Measurements from ENCODE around the gene TCEANC2. TPM values are rescaled to one million over a fixed set of nuclear protein-coding genes. Genes with fewer than 3 reads are reported as not detected.
A peak's percentile ranks its signal among the peaks of the same experiment; 100 is the strongest.
"Not testable (repeated sequence)": the region's sequence is repeated elsewhere in the genome, so short reads cannot be mapped to it uniquely, and the experiment has no call there.

TCEANC2 gene
- total and polyA plus RNA-seq, 2 donors (not counting 1 experiment from before 2014, with no cell fraction given): 3.0 to 4.0 TPM

DNA sequence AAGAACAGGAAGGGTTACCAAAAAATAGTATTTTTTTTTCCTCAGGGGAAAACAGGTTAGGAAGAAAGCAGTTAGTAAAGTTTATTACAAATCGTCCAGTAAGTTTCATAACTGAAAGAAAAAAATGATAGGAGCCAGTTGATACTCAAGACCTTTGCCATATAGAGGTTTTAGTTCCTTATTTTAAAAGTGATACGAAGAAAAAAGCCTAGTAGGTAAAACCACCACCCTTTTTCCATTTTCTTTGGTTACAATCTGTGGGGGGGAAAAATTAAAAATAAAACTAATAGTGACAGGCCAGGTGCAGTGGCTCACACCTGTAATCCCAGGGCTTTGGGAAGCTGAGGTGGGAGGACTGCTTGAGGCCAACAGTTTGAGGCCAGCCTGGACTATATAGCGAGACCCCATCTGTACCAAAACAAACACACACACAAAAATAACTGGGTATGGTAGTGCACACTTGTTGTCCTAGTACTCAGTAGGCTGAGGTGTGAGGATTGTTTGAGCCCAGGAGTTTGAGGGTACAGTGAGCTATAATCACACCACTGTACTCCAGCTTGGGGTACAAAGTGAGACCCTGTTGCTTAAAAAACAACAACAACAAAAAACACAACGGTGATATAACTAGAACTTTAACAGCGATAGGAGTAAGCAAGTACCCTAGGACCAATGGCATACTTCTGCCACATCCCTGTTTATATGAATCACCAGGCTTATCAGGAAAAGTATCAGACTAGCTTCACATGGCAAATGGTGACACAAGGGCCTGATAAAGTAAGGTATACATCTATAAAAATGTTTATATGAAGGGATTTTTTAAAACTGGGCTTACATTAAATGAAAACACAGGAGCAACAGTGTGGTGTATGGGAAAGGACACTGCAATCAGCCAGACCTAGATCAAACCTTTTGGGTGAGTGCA lies 5.8 kb upstream of the TCEANC2 start:
- no peak overlapping the region for H3K4me3 ChIP-seq (replicated peaks in 1 of 4; ENCODE audit: control extremely low read depth in 1 of 4, insufficient read depth in 1 of 4, low read depth in 3 of 4, low read length in 4 of 4)

DNA sequence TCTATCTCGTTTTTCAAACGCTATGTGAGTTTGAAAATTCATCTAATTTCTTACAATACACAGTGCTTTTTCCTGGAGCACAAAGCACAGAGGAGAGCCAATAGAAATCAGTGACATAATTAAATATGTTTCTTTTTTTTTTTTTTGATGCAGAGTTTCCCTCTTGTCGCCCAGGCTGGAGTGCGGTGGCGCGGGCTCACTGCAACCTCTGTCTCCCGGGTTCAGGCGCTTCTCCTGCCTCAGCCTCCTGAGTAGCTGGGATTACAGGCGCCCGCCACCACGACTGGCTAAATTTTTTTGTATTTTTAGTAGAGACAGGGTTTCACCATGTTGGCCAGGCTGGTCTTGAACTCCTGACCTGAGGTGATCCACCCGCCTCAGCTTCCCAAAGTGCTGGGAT lies 3.0 kb upstream of the TCEANC2 start:
- not testable (repeated sequence) for H2AFZ ChIP-seq (ENCODE audit: low read length); H3K4me1 ChIP-seq (ENCODE audit: control insufficient read depth, extremely low read depth, insufficient read depth, low read length); H3K9me3 ChIP-seq (ENCODE audit: control insufficient read depth, insufficient read depth, low read depth, low read length); H3K4me3 ChIP-seq (replicated peaks in 1 of 4; ENCODE audit: control extremely low read depth in 1 of 4, insufficient read depth in 1 of 4, low read depth in 3 of 4, low read length in 4 of 4); H3K27ac ChIP-seq (ENCODE audit: insufficient read depth, low read length); H3K9ac ChIP-seq (ENCODE audit: insufficient read depth, low read length); H3K27me3 ChIP-seq (ENCODE audit: control insufficient read depth, insufficient read depth, low read length); DNase-seq (ENCODE audit: low read depth in 2 of 2); H4K20me1 ChIP-seq (ENCODE audit: control insufficient read depth, extremely low read depth, insufficient read depth, low read length); H3K4me2 ChIP-seq (ENCODE audit: extremely low read depth, insufficient read depth, low read length); H3K36me3 ChIP-seq (ENCODE audit: control insufficient read depth, insufficient read depth, low read length)
- H3K79me2 ChIP-seq (ENCODE audit: control insufficient read depth, insufficient read depth, low read length): peaks cover 56% of the 10 kb centered on the region

More for the DNA sequence above, 5.8 kb upstream of the TCEANC2 start:
- TF ChIP-seq EZH2 (IDR thresholded peaks at IDR 0.05; ENCODE audit: low read length, missing control alignments): no peak
- no peak for TF ChIP-seq CTCF (conservative IDR thresholded peaks at IDR 0.05 in 1 of 2, IDR thresholded peaks at IDR 0.05 in 1 of 2; ENCODE audit: low read depth in 1 of 2, low read length in 2 of 2)
- H3K27ac ChIP-seq (ENCODE audit: insufficient read depth, low read length): no peak overlapping the region
- peak in 1 of 2 donors; percentile 30 for DNase-seq (ENCODE audit: low read depth in 2 of 2)
- H3K4me2 ChIP-seq (ENCODE audit: extremely low read depth, insufficient read depth, low read length): no peak overlapping the region
- no peak overlapping the region for H2AFZ ChIP-seq (ENCODE audit: low read length)
- no peaks in the 10 kb centered on the region for H3K36me3 ChIP-seq (ENCODE audit: control insufficient read depth, insufficient read depth, low read length)
- peaks cover 56% of the 10 kb centered on the region for H3K79me2 ChIP-seq (ENCODE audit: control insufficient read depth, insufficient read depth, low read length)
- H3K27me3 ChIP-seq (ENCODE audit: control insufficient read depth, insufficient read depth, low read length): no peaks in the 10 kb centered on the region
- H4K20me1 ChIP-seq (ENCODE audit: control insufficient read depth, extremely low read depth, insufficient read depth, low read length): no peaks in the 10 kb centered on the region
- H3K9me3 ChIP-seq (ENCODE audit: control insufficient read depth, insufficient read depth, low read depth, low read length): no peaks in the 10 kb centered on the region
- no peak overlapping the region for H3K9ac ChIP-seq (ENCODE audit: insufficient read depth, low read length)
- H3K4me1 ChIP-seq (ENCODE audit: control insufficient read depth, extremely low read depth, insufficient read depth, low read length): peaks cover 2% of the 10 kb centered on the region

- H3K9ac ChIP-seq (ENCODE audit: insufficient read depth, low read length): peak overlapping the region; percentile 85
- H3K79me2 ChIP-seq (ENCODE audit: control insufficient read depth, insufficient read depth, low read length): peaks cover 50% of the 10 kb centered on the region
- H4K20me1 ChIP-seq (ENCODE audit: control insufficient read depth, extremely low read depth, insufficient read depth, low read length): no peaks in the 10 kb centered on the region
- TF ChIP-seq CTCF (conservative IDR thresholded peaks at IDR 0.05 in 1 of 2, IDR thresholded peaks at IDR 0.05 in 1 of 2; ENCODE audit: low read depth in 1 of 2, low read length in 2 of 2): no peak
- no peak for TF ChIP-seq EZH2 (IDR thresholded peaks at IDR 0.05; ENCODE audit: low read length, missing control alignments)
- H3K4me3 ChIP-seq (replicated peaks in 1 of 4; ENCODE audit: control extremely low read depth in 1 of 4, insufficient read depth in 1 of 4, low read depth in 3 of 4, low read length in 4 of 4): peak overlapping the region; percentile 78 to 94 (median 91)
- H2AFZ ChIP-seq (ENCODE audit: low read length): peak overlapping the region; percentile 92
- H3K36me3 ChIP-seq (ENCODE audit: control insufficient read depth, insufficient read depth, low read length): no peaks in the 10 kb centered on the region
- peak; percentile 3 to 13 for DNase-seq (ENCODE audit: low read depth in 2 of 2)
- no peaks in the 10 kb centered on the region for H3K9me3 ChIP-seq (ENCODE audit: control insufficient read depth, insufficient read depth, low read depth, low read length)
- peak overlapping the region; percentile 81 for H3K4me2 ChIP-seq (ENCODE audit: extremely low read depth, insufficient read depth, low read length)
- no peaks in the 10 kb centered on the region for H3K27me3 ChIP-seq (ENCODE audit: control insufficient read depth, insufficient read depth, low read length)
- peak overlapping the region; percentile 93 for H3K27ac ChIP-seq (ENCODE audit: insufficient read depth, low read length)
- peaks cover 2% of the 10 kb centered on the region for H3K4me1 ChIP-seq (ENCODE audit: control insufficient read depth, extremely low read depth, insufficient read depth, low read length)
These were observed 1.4 kb upstream of the TCEANC2 start for GRCh38 chr1:54051933-54052430.

All from fibroblast of lung (primary cell).